HepG2 (cell line): Measurements from ENCODE around the gene SV2A. TPM values are rescaled to one million over a fixed set of nuclear protein-coding genes. Genes with fewer than 3 reads are reported as not detected.

Experiments
- ATAC-seq: fragments of 200-7000 bp; cut with Tn5 transposase; 3 replicates; pipeline ENCODE4 v1.9.1; 2020; ENCODE audit warnings: mild to moderate bottlenecking, moderate library complexity
- BruUV-seq: library from RNA; stranded (reverse); fragments of 400-500 nt; replicated peaks from 2 replicates; lab custom pipeline; 2021; lab: Mats Ljungman, UMichigan
- CTCF ChIA-PET: fragments of 300-600 bp; formaldehyde crosslinking; extraction: SDS; loops from one replicate; lab custom pipeline; 2021; ENCODE audit warnings: low total read pairs, inconsistent platforms, low intra/inter-chr PET ratio; lab: Yijun Ruan, JAX
- POLR2A ChIA-PET: fragments of 350-600 bp; sonication (Branson Sonifier 250); formaldehyde crosslinking; loops from one replicate; lab custom pipeline; 2020; ENCODE audit warnings: antibody characterized with exemption, inconsistent platforms; lab: Yijun Ruan, JAX
- DNase-seq: peaks from one replicate; pipeline ENCODE4 v3.0.0-alpha.2; 2015; ENCODE audit warnings: low spot score
- FAIRE-seq: peaks from 3 replicates; lab custom pipeline; 2011; peaks lifted over from hg19 to GRCh38; lab: Jason Lieb, UNC
- H2AFZ ChIP-seq: one replicate; pipeline ENCODE4 v1.6.1; 2011; ENCODE audit warnings: low read length, inconsistent platforms
- H3K27ac ChIP-seq: fragments of 300-600 bp; 3 replicates; pipeline ENCODE4 v1.8.0; 2011; ENCODE audit warnings: mixed run types, mild to moderate bottlenecking, mixed read lengths, low read length, inconsistent platforms; ENCODE audit not compliant: insufficient read depth; ENCODE audit errors: extremely low read length
- H3K27me3 ChIP-seq, 2 experiments: fragments of 200-600 bp in 1 of 2; 2 replicates in 1 of 2; 3 replicates in 1 of 2; pipeline versions ENCODE4 v1.6.0 to v1.8.0; 2011; ENCODE audit warnings: low read length in 2 of 2, mild to moderate bottlenecking in 2 of 2, moderate library complexity in 2 of 2, inconsistent platforms in 1 of 2; ENCODE audit not compliant: insufficient read depth in 2 of 2, control insufficient read depth in 1 of 2
- H3K36me3 ChIP-seq, 2 experiments: fragments of 200-600 bp in 1 of 2; replicated peaks in 1 of 2; 2 replicates in 1 of 2; 3 replicates in 1 of 2; pipeline versions ENCODE4 v1.5.1 to v1.8.0; 2011; ENCODE audit warnings: low read length in 2 of 2, inconsistent platforms in 1 of 2; ENCODE audit not compliant: insufficient read depth in 2 of 2, control insufficient read depth in 1 of 2
- H3K4me1 ChIP-seq: 2 replicates; pipeline ENCODE4 v1.5.1; 2012; ENCODE audit warnings: low read length, inconsistent platforms; ENCODE audit not compliant: insufficient read depth
- H3K4me2 ChIP-seq: 2 replicates; pipeline ENCODE4 v1.6.0; 2011; ENCODE audit warnings: low read depth, low read length, inconsistent platforms
- H3K4me3 ChIP-seq, 3 experiments: fragments of 200-600 bp in 1 of 3; sonication (generic), shearing (Covaris generic) in 1 of 3; replicated peaks in 1 of 3; 2 replicates each; pipeline ENCODE4 v1.5.1; 2011 to 2016; ENCODE audit warnings: low read length in 3 of 3, inconsistent platforms in 2 of 3, low read depth in 2 of 3, mild to moderate bottlenecking in 2 of 3, control low read depth in 1 of 3, mixed read lengths in 1 of 3; ENCODE audit not compliant: insufficient read depth in 1 of 3
- H3K79me2 ChIP-seq: one replicate; pipeline ENCODE4 v1.6.1; 2011; ENCODE audit warnings: low read length, inconsistent platforms; ENCODE audit not compliant: insufficient read depth
- H3K9ac ChIP-seq: 2 replicates; pipeline ENCODE4 v1.6.0; 2011; ENCODE audit warnings: mild to moderate bottlenecking, low read depth, low read length, inconsistent platforms; ENCODE audit not compliant: insufficient read depth
- H3K9me3 ChIP-seq: 2 replicates; pipeline ENCODE4 v1.5.1; 2012; ENCODE audit warnings: mild to moderate bottlenecking, low read length
- H4K20me1 ChIP-seq: 2 replicates; pipeline ENCODE4 v1.6.0; 2011; ENCODE audit warnings: inconsistent platforms, mild to moderate bottlenecking, low read length, moderate library complexity; ENCODE audit not compliant: insufficient read depth
- FIP1L1 ChIP-seq: fragments of 200-400 bp; formaldehyde crosslinking; IDR thresholded peaks from 2 replicates; pipeline ENCODE4 v1.6.1; 2018; ENCODE audit warnings: low read depth, mild to moderate bottlenecking, low read length, moderate library complexity, borderline replicate concordance; ENCODE audit not compliant: insufficient read depth
- HNF4A ChIP-seq: sonication (generic); formaldehyde crosslinking; IDR thresholded peaks from 2 replicates; pipeline ENCODE4 v1.4.0; 2020; ENCODE audit warnings: missing genetic modification reagents
- MAFF ChIP-seq: IDR thresholded peaks from 2 replicates; pipeline ENCODE4 v1.6.1; 2011; ENCODE audit warnings: low read depth, low read length, improper control_type of control experiment
- MAFK ChIP-seq, 2 experiments: IDR thresholded peaks in 1 of 2; conservative IDR thresholded peaks in 1 of 2; 2 replicates each; pipeline ENCODE4 v1.6.1; 2011; ENCODE audit warnings: improper control_type of control experiment in 2 of 2, low read length in 2 of 2
- MAX ChIP-seq: IDR thresholded peaks from 2 replicates; pipeline ENCODE4 v1.6.1; 2012; ENCODE audit warnings: inconsistent platforms
- PBX2 ChIP-seq: IDR thresholded peaks from 2 replicates; pipeline ENCODE4 v1.6.1; 2016; ENCODE audit warnings: control low read depth
- PRDM15 ChIP-seq: sonication (generic); formaldehyde crosslinking; IDR thresholded peaks from 2 replicates; pipeline ENCODE4 v1.4.0; 2020; ENCODE audit warnings: missing genetic modification reagents
- THAP11 ChIP-seq: IDR thresholded peaks from 2 replicates; pipeline ENCODE4 v1.6.1; 2016; ENCODE audit warnings: missing biosample characterization, missing genetic modification reagents
- ZNF124 ChIP-seq: sonication (generic); formaldehyde crosslinking; IDR thresholded peaks from 2 replicates; pipeline ENCODE4 v1.4.0; 2020; ENCODE audit warnings: missing genetic modification reagents
- ZNF234 ChIP-seq: sonication (generic); formaldehyde crosslinking; conservative IDR thresholded peaks from 2 replicates; pipeline ENCODE4 v1.5.1; 2020; ENCODE audit warnings: mild to moderate bottlenecking, missing genetic modification reagents
- ZNF275 ChIP-seq: sonication (generic); formaldehyde crosslinking; IDR thresholded peaks from 2 replicates; pipeline ENCODE4 v1.8.0; 2022; ENCODE audit warnings: missing genetic modification reagents, mild to moderate bottlenecking, inconsistent platforms, borderline replicate concordance
- ZNF891 ChIP-seq: sonication (generic); formaldehyde crosslinking; IDR thresholded peaks from 2 replicates; pipeline ENCODE4 v1.5.0; 2020; ENCODE audit warnings: mild to moderate bottlenecking, missing genetic modification reagents
- whole genome bisulfite sequencing: methylation state at CpG from one replicate; pipeline ENCODE4 v1.1.6; 2017; ENCODE audit warnings: low lambda C conversion rate; 5-methylcytosine and 5-hydroxymethylcytosine counted together
- in situ Hi-C: cut with HindIII; loops from 2 replicates; pipeline ENCODE4 v1.10.0; 2017; ENCODE audit warnings: low pct_unique_long_range_greater_than_20kb; ENCODE audit not compliant: extremely low pct_ligation_motif_present
- intact Hi-C: fragments of 100-400 bp; cut with micrococcal nuclease; formaldehyde crosslinking; loops from one replicate; pipeline ENCODE4 v1.10.0; 2022; ENCODE audit not compliant: unreplicated experiment
- polyA plus RNA-seq, 8 experiments: library from polyadenylated mRNA; depleted of rRNA in 3 of 8; stranded (reverse) in 7 of 8; unstranded in 1 of 8; fragments of >200 nt; fragmentation: Illumina TruSeq in 4 of 8; extraction: Trizol in 4 of 8; gene quantifications; 2 replicates each; pipeline versions ENCODE4 v1.2.1 to v1.2.3, GENCODE V29; 2011 to 2016; ENCODE audit warnings: low read depth in 4 of 8, missing spikeins in 1 of 8, mixed read lengths in 1 of 8; ENCODE audit not compliant: insufficient read depth in 1 of 8
- total RNA-seq, 5 experiments: library from RNA; depleted of rRNA; stranded (reverse); fragments of >200 nt; fragmentation: Illumina TruSeq; extraction: Trizol; gene quantifications; 2 replicates each; pipeline ENCODE4 v1.2.3, GENCODE V29; 2016; ENCODE audit warnings: low read depth in 1 of 5
- TF ChIP-seq, protein P1 (sequence below): IDR thresholded peaks from 2 replicates; pipeline ENCODE4 v1.6.1; 2016; ENCODE audit warnings: low read depth, control low read depth

SV2A gene
- total and polyA plus RNA-seq, 2 of the 13 experiments (the other 11 are each of a cell fraction or from before 2014, with no cell fraction given), result 0.84 to 1.9 TPM

- no peak overlapping the region; the same call in 1 of the 2 replicates for H3K4me2 ChIP-seq
- no peak for ATAC-seq
- ChIA-PET CTCF (no interaction called here), POLR2A (no interaction called here)
- H4K20me1 ChIP-seq, result no peaks in the 10 kb centered on the region
- no peak overlapping the region for H2AFZ ChIP-seq
- H3K4me1 ChIP-seq, result peaks cover 32% of the 10 kb centered on the region
- intact Hi-C loops (no loop called here), in situ Hi-C loops (no loop called here)
- H3K27ac ChIP-seq, result no peak overlapping the region
- no peak overlapping the region for H3K4me3 ChIP-seq
- FAIRE-seq, result no peak
- 78% methylated on average over 1 of the region's 1 CpG for WGBS
- H3K36me3 ChIP-seq, result no peaks in the 10 kb centered on the region
- peak; percentile 16 for DNase-seq
- H3K27me3 ChIP-seq, result no peaks in the 10 kb centered on the region; a peak in 1 of 5 replicates
- BruUV-seq, result no TSS peak
- peaks cover 3% of the 10 kb centered on the region for H3K79me2 ChIP-seq
- H3K9ac ChIP-seq, result no peak overlapping the region
- no peaks in the 10 kb centered on the region for H3K9me3 ChIP-seq
- TF ChIP-seq ZNF124 (CRISPR knock-in tag) (peak; percentile 77; the same call in 1 of the 2 replicates), ZNF275 (CRISPR knock-in tag) (no peak), THAP11 (no peak), PBX2 (CRISPR knock-in tag) (0 out of 2 replicates have a peak, but pooled peaks have one; percentile 21), FIP1L1 (no peak), ZNF891 (CRISPR knock-in tag) (no peak), MAX (0 out of 2 replicates have a peak, but pooled peaks have one; percentile 29), MAFK (conservative IDR thresholded peaks at IDR 0.05 in 1 of 2, IDR thresholded peaks at IDR 0.05 in 1 of 2; ENCODE audit: low read length in 2 of 2) (peak; percentile 65 to 87), HNF4A (peak; percentile 54), PRDM15 (CRISPR knock-in tag) (no peak), MAFF (peak; percentile 67), ZNF234 (no peak)
- TF ChIP-seq, protein P1, sequence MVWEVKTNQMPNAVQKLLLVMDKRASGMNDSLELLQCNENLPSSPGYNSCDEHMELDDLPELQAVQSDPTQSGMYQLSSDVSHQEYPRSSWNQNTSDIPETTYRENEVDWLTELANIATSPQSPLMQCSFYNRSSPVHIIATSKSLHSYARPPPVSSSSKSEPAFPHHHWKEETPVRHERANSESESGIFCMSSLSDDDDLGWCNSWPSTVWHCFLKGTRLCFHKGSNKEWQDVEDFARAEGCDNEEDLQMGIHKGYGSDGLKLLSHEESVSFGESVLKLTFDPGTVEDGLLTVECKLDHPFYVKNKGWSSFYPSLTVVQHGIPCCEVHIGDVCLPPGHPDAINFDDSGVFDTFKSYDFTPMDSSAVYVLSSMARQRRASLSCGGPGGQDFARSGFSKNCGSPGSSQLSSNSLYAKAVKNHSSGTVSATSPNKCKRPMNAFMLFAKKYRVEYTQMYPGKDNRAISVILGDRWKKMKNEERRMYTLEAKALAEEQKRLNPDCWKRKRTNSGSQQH (CRISPR knock-in tag), result no peak
Observed at GRCh38 chr1:149881876-149882275, 35.8 kb downstream of the SV2A start.
